GM13976 (cell line): Measurements from ENCODE around the gene HHATL.

Source experiments
- DNase-seq: peaks from one replicate; pipeline ENCODE4 v3.0.0; 2012; ENCODE audit warnings: low spot score
- CTCF ChIP-seq: IDR thresholded peaks from 2 replicates; pipeline ENCODE4 v1.5.1; 2012; ENCODE audit warnings: borderline replicate concordance, mild to moderate bottlenecking; ENCODE audit not compliant: insufficient read depth; ENCODE audit errors: extremely low read depth, missing control alignments, control extremely low read depth
- in situ Hi-C: fragments of 300-500 bp; cut with MboI; formaldehyde crosslinking; loops from one replicate; pipeline ENCODE4 v1.12.0; 2022; ENCODE audit warnings: low sequenced_read_pairs, mixed read lengths, inconsistent platforms; ENCODE audit not compliant: unreplicated experiment

HHATL gene, protein sequence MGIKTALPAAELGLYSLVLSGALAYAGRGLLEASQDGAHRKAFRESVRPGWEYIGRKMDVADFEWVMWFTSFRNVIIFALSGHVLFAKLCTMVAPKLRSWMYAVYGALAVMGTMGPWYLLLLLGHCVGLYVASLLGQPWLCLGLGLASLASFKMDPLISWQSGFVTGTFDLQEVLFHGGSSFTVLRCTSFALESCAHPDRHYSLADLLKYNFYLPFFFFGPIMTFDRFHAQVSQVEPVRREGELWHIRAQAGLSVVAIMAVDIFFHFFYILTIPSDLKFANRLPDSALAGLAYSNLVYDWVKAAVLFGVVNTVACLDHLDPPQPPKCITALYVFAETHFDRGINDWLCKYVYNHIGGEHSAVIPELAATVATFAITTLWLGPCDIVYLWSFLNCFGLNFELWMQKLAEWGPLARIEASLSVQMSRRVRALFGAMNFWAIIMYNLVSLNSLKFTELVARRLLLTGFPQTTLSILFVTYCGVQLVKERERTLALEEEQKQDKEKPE

GRCh38 chr3:42702066-42702951 lies at the start of gene HHATL:
Gene HHATL (minus strand): TSS chr3:42702798. CDS start chr3:42700826, 1,972 bp downstream.
- peak; percentile 21 for DNase-seq
- in situ Hi-C loops, result no loop called here
- no peak for TF ChIP-seq CTCF

GRCh38 chr3:42751609-42752008 lies 49.0 kb upstream of the HHATL start:
- no peak for DNase-seq
- in situ Hi-C loops, result no loop called here
- TF ChIP-seq CTCF, result no peak

- no peak for TF ChIP-seq CTCF
- no peak for DNase-seq
- in situ Hi-C loops, result no loop called here
Observed at GRCh38 chr3:42750834-42751233, 48.2 kb upstream of the HHATL start.

- in situ Hi-C loops, result no loop called here
- TF ChIP-seq CTCF, result peak; percentile 25
- peak; percentile 56 for DNase-seq
Observed at GRCh38 chr3:42749753-42750231, 47.2 kb upstream of the HHATL start.

DNA sequence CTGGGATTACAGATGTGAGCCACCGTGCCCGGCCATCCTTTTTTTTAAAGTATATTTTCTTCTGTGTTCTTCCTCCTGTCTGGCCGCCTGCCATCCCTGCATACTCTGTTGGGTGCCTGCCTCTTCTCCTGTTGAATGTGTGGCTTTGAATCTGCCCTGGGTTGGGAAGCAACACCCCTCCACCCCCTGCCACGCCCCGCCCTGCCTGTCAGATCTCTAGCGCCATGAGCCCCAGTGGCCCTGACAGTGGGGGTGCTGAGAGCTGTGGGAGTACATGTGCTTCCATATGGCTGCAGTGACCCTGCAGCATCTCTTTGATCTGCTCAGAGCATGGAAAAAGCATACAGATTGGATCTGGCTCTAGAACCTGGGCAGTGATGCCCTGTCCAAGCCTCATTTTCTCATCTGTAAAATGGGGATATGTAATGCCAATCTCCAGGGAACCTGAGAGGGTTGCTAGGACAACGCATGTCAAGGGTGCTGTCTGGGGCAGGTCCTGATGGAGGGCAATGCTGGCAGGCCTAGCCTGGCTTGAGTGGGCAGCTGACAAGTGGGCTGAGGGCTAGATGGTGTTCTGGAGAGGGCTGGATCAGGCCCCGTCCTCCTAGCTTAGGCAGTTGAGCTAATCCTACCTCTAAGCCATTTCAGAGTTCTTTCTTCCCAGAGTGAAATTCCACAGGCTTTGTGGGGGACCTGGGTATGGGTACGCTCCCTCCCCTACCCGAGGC lies 46.6 kb upstream of the HHATL start:
- no peak for TF ChIP-seq CTCF
- in situ Hi-C loops, result no loop called here
- DNase-seq, result no peak

DNA sequence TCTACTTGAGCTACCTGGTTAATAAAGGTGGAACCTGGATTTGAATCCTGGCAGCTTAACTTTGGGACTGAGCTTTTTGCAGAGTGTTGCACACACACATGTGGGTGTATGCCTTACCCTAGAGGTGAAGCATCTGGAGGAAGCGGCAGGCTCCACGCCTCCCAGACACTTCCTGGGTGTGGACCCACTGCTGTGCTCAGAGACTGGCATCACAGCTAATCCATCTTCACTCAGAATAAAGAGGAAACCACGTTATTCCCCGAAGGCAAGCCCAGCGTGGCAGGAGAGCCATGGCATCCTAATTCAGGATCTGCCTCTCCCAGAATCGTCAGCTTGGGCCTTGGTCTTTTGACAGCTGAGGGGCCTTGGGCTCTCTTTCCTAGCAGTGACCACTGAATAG lies 45.0 kb upstream of the HHATL start:
- no peak for TF ChIP-seq CTCF
- DNase-seq, result no peak
- in situ Hi-C loops, result no loop called here
